ENCODE results near the gene APPL2.

DNA sequence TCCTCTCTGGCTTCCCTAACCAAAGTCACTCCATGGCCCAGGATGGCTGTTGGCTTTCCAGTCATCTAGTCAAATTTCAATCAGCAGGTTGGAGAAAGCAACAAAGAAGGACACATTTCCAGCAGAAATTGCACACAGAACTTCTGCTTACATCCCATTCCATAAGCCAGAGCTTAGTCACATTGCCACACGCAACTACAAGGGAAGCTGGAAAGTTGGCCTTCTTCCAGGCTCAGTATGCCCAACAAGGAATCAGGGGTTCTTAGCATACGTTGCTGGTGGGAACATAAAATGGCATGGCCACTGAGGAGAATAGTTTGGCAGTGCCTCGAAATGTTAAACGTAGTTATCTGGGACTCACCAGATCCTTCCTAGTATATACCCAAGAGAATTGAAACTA, 9.3 kb upstream of the APPL2 start:
- TF ChIP-seq, protein P1, sequence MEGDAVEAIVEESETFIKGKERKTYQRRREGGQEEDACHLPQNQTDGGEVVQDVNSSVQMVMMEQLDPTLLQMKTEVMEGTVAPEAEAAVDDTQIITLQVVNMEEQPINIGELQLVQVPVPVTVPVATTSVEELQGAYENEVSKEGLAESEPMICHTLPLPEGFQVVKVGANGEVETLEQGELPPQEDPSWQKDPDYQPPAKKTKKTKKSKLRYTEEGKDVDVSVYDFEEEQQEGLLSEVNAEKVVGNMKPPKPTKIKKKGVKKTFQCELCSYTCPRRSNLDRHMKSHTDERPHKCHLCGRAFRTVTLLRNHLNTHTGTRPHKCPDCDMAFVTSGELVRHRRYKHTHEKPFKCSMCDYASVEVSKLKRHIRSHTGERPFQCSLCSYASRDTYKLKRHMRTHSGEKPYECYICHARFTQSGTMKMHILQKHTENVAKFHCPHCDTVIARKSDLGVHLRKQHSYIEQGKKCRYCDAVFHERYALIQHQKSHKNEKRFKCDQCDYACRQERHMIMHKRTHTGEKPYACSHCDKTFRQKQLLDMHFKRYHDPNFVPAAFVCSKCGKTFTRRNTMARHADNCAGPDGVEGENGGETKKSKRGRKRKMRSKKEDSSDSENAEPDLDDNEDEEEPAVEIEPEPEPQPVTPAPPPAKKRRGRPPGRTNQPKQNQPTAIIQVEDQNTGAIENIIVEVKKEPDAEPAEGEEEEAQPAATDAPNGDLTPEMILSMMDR (IDR thresholded peaks at IDR 0.05) = no peak
- TF ChIP-seq POLR2A (IDR thresholded peaks at IDR 0.05) = no peak

Measured in thyroid gland (tissue), 4 donors.